Stimulated activated CD8-positive, alpha-beta memory T cell treated with anti-CD3 and anti-CD28 coated beads, Interleukin-2, amount 100 ng/mL, for 1 hour (primary cell): Measurements from ENCODE around the gene ESRRA.

ENCODE experiments used
- DNase-seq, 2 donors: peaks; one replicate each; pipeline ENCODE4 v3.0.0-alpha.2; 2020; ENCODE audit warnings: low read depth in 2 of 2

The ESRRA gene

GRCh38 chr11:64351136-64351631 lies 45.9 kb downstream of the ESRRA start:
- DNase-seq = no peak

GRCh38 chr11:64352099-64352994 lies 47.0 kb downstream of the ESRRA start:
- no peak for DNase-seq

GRCh38 chr11:64352995-64353714 lies 47.8 kb downstream of the ESRRA start:
- no peak for DNase-seq

- no peak for DNase-seq
Observed at GRCh38 chr11:64353715-64354506, 48.6 kb downstream of the ESRRA start.

GRCh38 chr11:64355078-64355940 lies 50.0 kb downstream of the ESRRA start:
- DNase-seq = no peak

GRCh38 chr11:64356498-64357411 lies 51.4 kb downstream of the ESRRA start:
- DNase-seq = no peak

GRCh38 chr11:64357446-64357845 lies 52.1 kb downstream of the ESRRA start:
- DNase-seq = no peak

GRCh38 chr11:64357904-64358535 lies 52.7 kb downstream of the ESRRA start:
- DNase-seq = no peak

GRCh38 chr11:64358536-64358906 lies 53.2 kb downstream of the ESRRA start:
- no peak for DNase-seq

- no peak for DNase-seq
Observed at GRCh38 chr11:64358907-64359711, 53.8 kb downstream of the ESRRA start, which contains the start of gene RPS6KA4. Gene RPS6KA4 (plus strand): TSS chr11:64359162. CDS start chr11:64359236, 74 bp downstream.

- DNase-seq = no peak
Observed at GRCh38 chr11:64359712-64360445, 54.6 kb downstream of the ESRRA start.

- DNase-seq = no peak
Observed at GRCh38 chr11:64360448-64360921, 55.2 kb downstream of the ESRRA start.

GRCh38 chr11:64361659-64362058 lies 56.3 kb downstream of the ESRRA start:
- DNase-seq = no peak

- no peak for DNase-seq
Observed at GRCh38 chr11:64362339-64362738, 57.0 kb downstream of the ESRRA start.

- DNase-seq = no peak
Observed at GRCh38 chr11:64364435-64364834, 59.1 kb downstream of the ESRRA start.

GRCh38 chr11:64364911-64365310 lies 59.6 kb downstream of the ESRRA start:
- no peak for DNase-seq
